GM23248 (cell line): ENCODE measurements around the gene CABP7.

Experiments used
- EZH2 ChIP-seq: fragments of 200-600 bp; sonication (generic); IDR thresholded peaks from 2 replicates; pipeline ENCODE4 v1.6.1; 2018; ENCODE audit warnings: antibody characterized with exemption, mild to moderate bottlenecking; ENCODE audit not compliant: insufficient read depth, poor library complexity, severe bottlenecking
- EZH2phosphoT487 ChIP-seq: fragments of 200-600 bp; sonication (generic); IDR thresholded peaks from 2 replicates; pipeline ENCODE4 v1.6.1; 2018; ENCODE audit warnings: antibody characterized with exemption, moderate library complexity, mild to moderate bottlenecking, low read depth; ENCODE audit not compliant: insufficient read depth

- TF ChIP-seq EZH2 (no peak), EZH2phosphoT487 (no peak)
Measured at GRCh38 chr22:29702931-29703501, 16.8 kb upstream of the CABP7 start.
